Middle frontal gyrus (tissue), 1 donor: ENCODE data around the gene TGFBI.

Experiments used
- DNase-seq: peaks from one replicate; pipeline ENCODE4 v3.0.0-alpha.2; 2015; ENCODE audit warnings: low spot score; ENCODE audit errors: extremely low spot score

The TGFBI gene

GRCh38 chr5:136001466-136001981 lies 27.3 kb upstream of the TGFBI start:
- DNase-seq: no peak

- DNase-seq: no peak
Observed at GRCh38 chr5:136004436-136004835, 24.4 kb upstream of the TGFBI start.

GRCh38 chr5:136005476-136005875 lies 23.3 kb upstream of the TGFBI start:
- no peak for DNase-seq

GRCh38 chr5:136006164-136006563 lies 22.6 kb upstream of the TGFBI start:
- DNase-seq: no peak

- DNase-seq: no peak
Observed at GRCh38 chr5:136006761-136007251, 22.0 kb upstream of the TGFBI start.

GRCh38 chr5:136007271-136007670 lies 21.5 kb upstream of the TGFBI start:
- no peak for DNase-seq

GRCh38 chr5:136011414-136012001 lies 17.3 kb upstream of the TGFBI start:
- no peak for DNase-seq

- no peak for DNase-seq
Observed at GRCh38 chr5:136012041-136012804, 16.6 kb upstream of the TGFBI start.

GRCh38 chr5:136013559-136013958 lies 15.2 kb upstream of the TGFBI start:
- no peak for DNase-seq

GRCh38 chr5:136014049-136015002 lies 14.5 kb upstream of the TGFBI start:
- DNase-seq: no peak

- DNase-seq: no peak
Observed at GRCh38 chr5:136015003-136015375, 13.8 kb upstream of the TGFBI start.

- DNase-seq: no peak
Observed at GRCh38 chr5:136015966-136016650, 12.7 kb upstream of the TGFBI start.

- DNase-seq: no peak
Observed at GRCh38 chr5:136016945-136017530, 11.8 kb upstream of the TGFBI start.

- no peak for DNase-seq
Observed at GRCh38 chr5:136018814-136019783, 9.7 kb upstream of the TGFBI start.

- no peak for DNase-seq
Observed at GRCh38 chr5:136020001-136020382, 8.8 kb upstream of the TGFBI start.

GRCh38 chr5:136020383-136021015 lies 8.3 kb upstream of the TGFBI start:
- no peak for DNase-seq

GRCh38 chr5:136021016-136021405 lies 7.8 kb upstream of the TGFBI start:
- DNase-seq: no peak

GRCh38 chr5:136022965-136023364 lies 5.8 kb upstream of the TGFBI start:
- DNase-seq: no peak

GRCh38 chr5:136023958-136024541 lies 4.7 kb upstream of the TGFBI start:
- DNase-seq: no peak
